Transverse colon (tissue), 4 donors: ENCODE measurements around the gene CAMK2D.

Source experiments
- CTCF ChIP-seq, 5 experiments: fragments of 200-600 bp in 3 of 5; fragments of 450-650 bp in 2 of 5; sonication (generic) in 3 of 5; IDR thresholded peaks; 1 replicate in 2 of 5; 2 replicates in 3 of 5; pipeline ENCODE4 v1.5.1; 2016 to 2017; ENCODE audit warnings: antibody characterized with exemption in 5 of 5, inconsistent platforms in 3 of 5, mild to moderate bottlenecking in 2 of 5, moderate library complexity in 1 of 5
- EP300 ChIP-seq: sonication (generic); formaldehyde crosslinking; IDR thresholded peaks from one replicate; pipeline ENCODE4 v1.6.1; 2017; ENCODE audit warnings: antibody characterized with exemption, low read depth
- POLR2A ChIP-seq: fragments of 450-650 bp; IDR thresholded peaks from one replicate; pipeline ENCODE4 v1.6.1; 2016; ENCODE audit warnings: antibody characterized with exemption, mild to moderate bottlenecking, moderate library complexity
- POLR2AphosphoS5 ChIP-seq, 3 donors: sonication (generic); formaldehyde crosslinking; IDR thresholded peaks; one replicate each; pipeline ENCODE4 v1.6.1; 2016; ENCODE audit warnings: antibody characterized with exemption in 3 of 3

GRCh38 chr4:113584407-113585150 lies 177.0 kb downstream of the CAMK2D start:
- no peak for TF ChIP-seq CTCF (IDR thresholded peaks at IDR 0.05)
- TF ChIP-seq EP300 = no peak
- no peak for TF ChIP-seq POLR2A
- TF ChIP-seq POLR2AphosphoS5 (IDR thresholded peaks at IDR 0.05) = no peak
